SU-DHL-6 (cell line): Measurements from ENCODE around the gene ANKRD45.

Experiments used
- CTCF ChIP-seq: fragments of 200-600 bp; sonication (generic); IDR thresholded peaks from one replicate; pipeline ENCODE4 v1.5.1; 2017; ENCODE audit warnings: antibody characterized with exemption, mild to moderate bottlenecking, low read length, moderate library complexity; ENCODE audit not compliant: insufficient read depth, poor library complexity, severe bottlenecking
- EZH2phosphoT487 ChIP-seq: fragments of 200-600 bp; sonication (generic), shearing (Covaris generic); conservative IDR thresholded peaks from 2 replicates; pipeline ENCODE4 v1.6.1; 2018; ENCODE audit warnings: mild to moderate bottlenecking, antibody characterized with exemption, low read length, moderate library complexity, mixed read lengths

GRCh38 chr1:173580071-173580470 lies 89.6 kb downstream of the ANKRD45 start:
- TF ChIP-seq CTCF (no peak), EZH2phosphoT487 (no peak)
